D721Med (cell line): ENCODE results near the gene MYZAP.

Source experiments
- DNase-seq: peaks from one replicate; pipeline ENCODE4 v3.0.0; 2011; ENCODE audit warnings: low spot score; ENCODE audit not compliant: insufficient read length
- FAIRE-seq: peaks from 2 replicates; lab custom pipeline; 2011; peaks lifted over from hg19 to GRCh38; lab: Jason Lieb, UNC
- CTCF ChIP-seq: IDR thresholded peaks from 2 replicates; pipeline ENCODE4 v1.5.1; 2012; ENCODE audit warnings: mild to moderate bottlenecking, control low read depth; ENCODE audit not compliant: insufficient read depth; ENCODE audit errors: missing control alignments

MYZAP gene

DNA sequence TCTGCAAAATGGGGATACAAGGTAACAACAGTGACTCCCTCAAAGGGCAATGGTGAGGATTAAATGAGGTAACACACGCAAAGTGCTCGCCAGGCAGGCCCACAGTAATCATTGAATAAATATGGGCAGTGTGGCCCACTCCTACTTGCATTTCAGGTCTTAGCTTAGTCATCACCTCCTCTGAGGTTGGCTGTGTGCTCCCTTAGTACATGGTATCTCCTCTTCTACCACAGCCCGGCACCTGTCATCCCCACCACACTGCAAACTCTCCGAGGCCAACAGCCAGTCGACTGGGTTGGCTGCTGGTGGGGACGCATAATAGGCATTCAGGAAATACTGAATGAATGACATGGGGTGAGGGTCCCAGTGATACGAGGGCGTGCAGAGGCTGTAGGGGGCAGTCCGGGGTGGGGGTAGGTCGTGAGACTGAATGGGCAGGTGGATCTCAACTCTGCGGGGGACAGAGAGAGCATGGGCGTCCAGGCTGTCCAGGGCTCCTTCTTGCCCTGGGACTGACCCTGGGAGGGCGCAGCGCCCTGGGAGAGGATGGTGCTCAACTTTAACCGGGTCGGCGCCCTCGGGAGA, 375 bp upstream of the MYZAP start:
- DNase-seq = no peak
- no peak for TF ChIP-seq CTCF
- FAIRE-seq = no peak

DNA sequence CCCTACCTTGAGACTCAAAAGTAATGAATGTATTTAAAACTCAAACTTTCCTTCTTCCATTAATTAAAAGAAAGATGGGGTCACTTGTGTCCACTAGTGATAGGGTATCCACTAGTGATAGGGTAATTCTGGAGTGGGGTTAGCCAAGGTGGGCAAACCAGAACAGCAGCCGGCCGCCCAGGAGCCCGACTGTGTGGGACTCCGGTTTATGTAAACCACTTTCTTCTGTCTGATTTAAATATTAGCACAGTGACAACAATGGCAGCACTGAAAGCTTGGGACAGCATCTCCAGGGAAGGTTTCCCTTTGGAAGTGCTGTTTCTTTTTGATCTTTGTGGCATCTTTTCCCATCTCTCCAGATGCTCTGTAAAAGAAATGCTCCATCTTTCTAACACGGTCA, 722 bp downstream of the MYZAP start:
- no peak for FAIRE-seq
- TF ChIP-seq CTCF = no peak
- no peak for DNase-seq

DNA sequence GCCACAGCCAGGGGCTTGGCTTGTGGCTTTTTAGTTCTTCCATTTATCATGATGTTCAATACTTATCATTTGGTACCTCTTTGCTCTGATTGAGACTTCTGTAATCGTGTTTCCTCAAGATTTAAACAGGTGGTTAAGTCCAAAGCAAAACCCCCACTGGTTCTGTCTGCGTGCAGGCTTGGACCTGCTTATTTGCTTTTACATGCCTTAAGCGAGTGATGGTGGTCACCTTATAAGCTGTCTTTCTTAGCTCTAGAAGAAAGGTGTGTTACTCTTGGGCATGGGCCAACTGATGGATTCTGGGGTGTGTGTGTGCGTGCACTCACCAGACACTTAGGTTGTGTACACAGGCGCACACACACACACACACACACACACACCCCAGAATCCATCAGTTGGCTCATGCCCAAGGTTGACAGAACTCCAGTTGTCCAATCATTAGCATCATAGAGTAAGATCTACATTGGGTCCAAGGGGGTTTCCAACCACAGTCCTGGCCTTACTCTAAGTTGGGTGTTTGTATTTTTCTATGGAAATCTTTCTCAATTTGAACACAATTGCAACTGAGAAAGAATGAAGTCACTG, 1.2 kb downstream of the MYZAP start:
- FAIRE-seq (no peak), DNase-seq (no peak)
- no peak for TF ChIP-seq CTCF

DNA sequence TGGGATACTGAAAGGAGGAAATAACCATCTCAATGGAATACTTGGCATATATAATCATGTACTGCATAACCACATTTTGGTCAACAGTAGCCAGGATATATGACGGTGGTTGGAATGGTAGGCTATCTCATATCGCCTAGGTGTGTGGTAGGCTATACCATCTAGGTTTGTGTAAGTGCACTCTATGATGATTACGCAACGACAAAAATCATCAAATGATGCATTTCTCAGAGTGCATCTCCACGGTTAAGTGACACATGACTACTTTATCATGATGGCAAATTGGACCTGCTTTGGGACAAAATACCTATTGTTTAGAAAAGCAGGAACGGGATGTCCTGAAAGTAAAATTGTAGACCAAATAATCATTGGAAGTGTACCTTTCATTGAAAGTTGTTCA, 2.8 kb downstream of the MYZAP start:
- FAIRE-seq = no peak
- no peak for DNase-seq
- TF ChIP-seq CTCF = no peak

DNA sequence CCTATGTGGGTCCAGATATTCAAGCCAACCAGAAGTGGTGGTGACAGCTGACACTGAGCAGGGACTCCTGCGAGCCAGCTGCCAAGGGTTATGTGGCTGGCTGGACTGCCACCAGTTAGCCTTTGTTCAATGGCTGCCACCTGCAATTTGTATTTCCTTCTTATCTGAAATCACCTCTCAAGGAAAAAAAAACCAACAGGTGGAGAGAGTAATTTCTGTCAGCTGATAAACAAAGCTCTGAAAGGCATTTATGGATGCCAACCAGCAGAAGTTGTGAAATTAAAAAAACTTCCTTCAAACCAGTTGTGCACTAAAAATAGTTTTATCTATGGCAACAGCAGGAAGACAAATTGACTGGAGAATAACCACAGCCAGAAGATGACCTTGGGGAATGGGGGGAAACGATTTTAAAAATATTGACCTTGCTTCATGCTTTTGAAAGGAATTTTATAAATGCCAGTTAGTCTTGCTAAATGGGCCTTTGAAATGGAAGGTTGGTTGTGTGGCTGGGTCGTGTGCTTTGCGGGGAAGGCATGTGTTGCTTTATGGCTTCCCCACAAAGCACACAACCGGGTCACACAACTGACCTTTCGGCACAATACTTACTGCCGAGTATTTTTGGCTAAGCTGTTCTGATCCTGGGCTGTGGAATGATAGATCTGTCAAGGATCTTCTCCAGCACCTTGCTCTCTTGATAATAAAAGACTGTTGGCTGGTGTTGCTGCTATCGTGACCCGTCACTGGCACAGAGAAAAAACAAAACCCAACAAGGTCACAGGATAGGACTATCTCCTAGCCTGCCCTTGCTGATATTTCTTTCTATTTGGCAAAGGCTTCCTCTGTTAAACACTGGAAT, 3.5 kb downstream of the MYZAP start:
- DNase-seq (no peak), FAIRE-seq (no peak)
- TF ChIP-seq CTCF = no peak

DNA sequence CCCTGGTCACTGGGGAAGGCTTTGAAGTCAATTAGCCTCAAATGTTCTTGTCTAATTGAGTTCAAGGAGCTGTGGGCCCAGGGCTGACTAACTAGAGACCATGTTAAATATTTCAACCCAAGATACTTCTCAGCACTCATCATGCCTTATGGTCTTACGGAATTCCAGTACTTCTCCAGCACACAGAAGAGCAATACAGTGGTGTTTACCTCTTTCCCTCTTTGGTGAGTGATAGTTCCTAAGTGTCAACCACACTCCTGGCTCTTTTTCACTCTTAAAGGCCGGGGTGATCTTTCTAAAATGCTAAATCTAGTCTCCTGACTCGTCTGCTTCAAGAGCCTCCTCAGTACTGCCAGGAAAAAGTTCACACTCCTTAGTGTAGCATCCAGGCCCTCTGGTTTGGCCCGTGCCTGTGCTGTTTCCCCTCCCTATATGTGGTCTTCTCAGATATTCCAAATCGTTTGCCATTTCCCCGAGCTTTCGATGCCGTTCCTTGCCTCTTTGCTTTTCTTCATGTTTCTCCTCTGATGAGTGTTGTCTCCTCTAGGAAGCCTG, 4.7 kb downstream of the MYZAP start:
- FAIRE-seq (no peak), DNase-seq (no peak)
- TF ChIP-seq CTCF = no peak
